Stimulated activated CD8-positive, alpha-beta memory T cell treated with anti-CD3 and anti-CD28 coated beads, Interleukin-15, amount 100 ng/mL, for 1 hour (primary cell): ENCODE measurements around the gene MXRA7.

Experiments
- DNase-seq: peaks from one replicate; pipeline ENCODE4 v3.0.0-alpha.2; 2020; ENCODE audit warnings: low read depth

Gene MXRA7

GRCh38 chr17:76677406-76677805, 33.4 kb downstream of the MXRA7 start:
- no peak for DNase-seq

- DNase-seq = no peak
Observed at GRCh38 chr17:76676629-76677028, 34.1 kb downstream of the MXRA7 start.

- no peak for DNase-seq
Observed at GRCh38 chr17:76675648-76676047, 35.1 kb downstream of the MXRA7 start.

GRCh38 chr17:76674600-76674999, 36.2 kb downstream of the MXRA7 start:
- no peak for DNase-seq

- no peak for DNase-seq
Observed at GRCh38 chr17:76673729-76674128, 37.0 kb downstream of the MXRA7 start.

GRCh38 chr17:76672892-76673291, 37.9 kb downstream of the MXRA7 start:
- no peak for DNase-seq

- DNase-seq = no peak
Observed at GRCh38 chr17:76672270-76672851, 38.4 kb downstream of the MXRA7 start.

GRCh38 chr17:76671912-76672262, 38.9 kb downstream of the MXRA7 start:
- DNase-seq = no peak

GRCh38 chr17:76671123-76671911, 39.4 kb downstream of the MXRA7 start:
- DNase-seq = peak; percentile 98

- no peak for DNase-seq
Observed at GRCh38 chr17:76670718-76671122, 40.0 kb downstream of the MXRA7 start.

GRCh38 chr17:76670020-76670717, 40.6 kb downstream of the MXRA7 start:
- no peak for DNase-seq

- no peak for DNase-seq
Observed at GRCh38 chr17:76667786-76668453, 42.8 kb downstream of the MXRA7 start.

- no peak for DNase-seq
Observed at GRCh38 chr17:76667491-76667755, 43.3 kb downstream of the MXRA7 start.

- no peak for DNase-seq
Observed at GRCh38 chr17:76660656-76661042, 50.1 kb downstream of the MXRA7 start.

GRCh38 chr17:76659928-76660655, 50.7 kb downstream of the MXRA7 start:
- DNase-seq = no peak

GRCh38 chr17:76658242-76658662, 52.5 kb downstream of the MXRA7 start:
- no peak for DNase-seq

- DNase-seq = no peak
Observed at GRCh38 chr17:76657505-76658241, 53.1 kb downstream of the MXRA7 start.

GRCh38 chr17:76654408-76654807, 56.4 kb downstream of the MXRA7 start:
- DNase-seq = no peak

- no peak for DNase-seq
Observed at GRCh38 chr17:76650504-76650903, 60.3 kb downstream of the MXRA7 start.

GRCh38 chr17:76646712-76647111, 64.1 kb downstream of the MXRA7 start:
- no peak for DNase-seq

- DNase-seq = no peak
Observed at GRCh38 chr17:76645481-76645880, 65.3 kb downstream of the MXRA7 start.

GRCh38 chr17:76644995-76645394, 65.8 kb downstream of the MXRA7 start:
- DNase-seq = no peak
